ENCODE results near the gene MBD4. TPM values are rescaled to one million over a fixed set of nuclear protein-coding genes. Genes with fewer than 3 reads are reported as not detected.

Gene MBD4
- total RNA-seq, 2 donors from 2014 or later, result 38.4 to 44.4 TPM

GRCh38 chr3:129383292-129383860, 56.4 kb downstream of the MBD4 start:
- Mint-ChIP-seq H3K9me3 (no peaks in the 10 kb centered on the region), H3K36me3 (ENCODE audit: low read depth) (peaks cover 18% of the 10 kb centered on the region), H3K27ac (no peak overlapping the region), H3K4me1 (no peaks in the 10 kb centered on the region), H3K27me3 (no peaks in the 10 kb centered on the region), H3K4me3 (no peak overlapping the region)
- ATAC-seq (replicated peaks), result peak; percentile 89

- H3K9me3 Mint-ChIP-seq, result no peaks in the 10 kb centered on the region
- no peak overlapping the region for H3K4me3 Mint-ChIP-seq
- no peaks in the 10 kb centered on the region for H3K27me3 Mint-ChIP-seq
- ATAC-seq (replicated peaks), result no peak
- H3K4me1 Mint-ChIP-seq, result no peaks in the 10 kb centered on the region
- H3K27ac Mint-ChIP-seq, result no peak overlapping the region
- H3K36me3 Mint-ChIP-seq (ENCODE audit: low read depth), result peaks cover 7% of the 10 kb centered on the region
Measured at GRCh38 chr3:129382366-129382765, 57.4 kb downstream of the MBD4 start.

Other genes starting within 250 kb of the MBD4 start
- 100 to 1,000 TPM; 150 to 157 TPM for gene COPG1, start 190.3 kb downstream of the MBD4 start, total RNA-seq
- gene HMCES, start 161.1 kb downstream of the MBD4 start, total RNA-seq, result 10 to 100 TPM; 52.5 to 55.3 TPM
- gene EFCAB12, start 11.3 kb downstream of the MBD4 start, total RNA-seq, result 1 to 10 TPM in 1 of 2 donors, under 1 TPM in 1; 0.63 to 1.7 TPM
- gene IFT122, start 276 bp upstream of the MBD4 start, total RNA-seq, result 10 to 100 TPM; 19.3 to 33.4 TPM
- not detected for gene RHO, start 88.7 kb upstream of the MBD4 start, total RNA-seq
- not detected for gene H1-8, start 103.2 kb upstream of the MBD4 start, total RNA-seq
- gene PLXND1, start 166.7 kb upstream of the MBD4 start, total RNA-seq, result 1 to 10 TPM; 6.2 to 7.4 TPM